Skin of body (tissue), 2 donors: ENCODE results near the gene RUBCN. TPM values are rescaled to one million over a fixed set of nuclear protein-coding genes. Genes with fewer than 3 reads are reported as not detected.
"Not testable (repeated sequence)": the region's sequence is repeated elsewhere in the genome, so short reads cannot be mapped to it uniquely, and the experiment has no call there.

Experiments used
- DNase-seq: peaks from one replicate; lab custom pipeline; 2025; lab: John Stamatoyannopoulos, UW
- total RNA-seq: library from RNA; depleted of rRNA; stranded (reverse); fragments of >200 nt; gene quantifications from one replicate; pipeline ENCODE4 v1.2.3, GENCODE V29; 2014

RUBCN gene
- total RNA-seq, 1 donor from 2014 or later: 12.1 TPM

DNA sequence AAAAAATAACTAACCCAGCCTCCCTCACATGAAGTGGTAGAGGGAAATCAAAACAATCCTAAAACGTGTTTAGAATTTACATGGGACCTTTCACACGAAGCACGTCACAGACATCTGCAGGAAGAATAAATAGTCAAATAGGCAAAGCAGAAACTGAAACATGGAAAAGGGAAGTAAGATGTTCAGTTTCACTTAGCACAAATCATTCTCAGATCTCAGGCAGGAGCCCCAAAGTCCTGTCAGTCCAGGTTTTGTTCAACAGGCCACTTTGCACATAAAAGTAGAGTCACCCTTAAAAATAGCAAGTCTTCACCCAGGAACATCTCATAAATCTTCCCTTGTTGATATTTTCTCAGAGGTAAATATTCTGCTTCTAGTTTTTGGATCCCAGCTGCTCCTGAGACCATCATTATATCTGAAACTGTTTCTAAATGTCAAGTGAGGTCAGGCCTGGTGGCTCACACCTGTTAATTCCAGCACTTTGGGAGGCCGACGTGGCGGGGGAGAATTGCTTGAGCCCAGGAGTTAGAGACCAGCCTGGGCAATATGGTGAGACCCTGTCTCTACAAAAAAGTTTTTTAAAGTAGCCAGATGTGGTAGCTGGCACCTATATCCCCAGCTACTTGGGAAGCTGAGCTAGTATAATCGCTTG is 1.9 kb downstream of the RUBCN start:
- DNase-seq: no peak

- no peak for DNase-seq
These were observed 3.7 kb downstream of the RUBCN start for GRCh38 chr3:197733042-197733441.

DNA sequence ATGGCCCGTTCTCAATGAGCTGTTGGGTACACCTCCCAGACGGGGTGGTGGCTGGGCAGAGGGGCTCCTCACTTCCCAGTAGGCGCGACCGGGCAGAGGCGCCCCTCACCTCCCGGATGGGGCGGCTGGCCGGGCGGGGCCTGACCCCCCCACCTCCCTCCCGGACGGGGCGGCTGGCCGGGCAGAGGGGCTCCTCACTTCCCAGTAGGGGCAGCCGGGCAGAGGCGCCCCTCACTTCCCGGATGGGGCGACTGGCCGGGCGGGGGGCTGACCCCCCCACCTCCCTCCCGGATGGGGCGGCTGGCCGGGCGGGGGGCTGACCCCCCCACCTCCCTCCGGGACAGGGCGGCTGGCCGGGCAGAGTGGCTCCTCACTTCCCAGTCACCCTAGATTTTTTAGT is 5.2 kb downstream of the RUBCN start:
- DNase-seq: not testable (repeated sequence)

DNA sequence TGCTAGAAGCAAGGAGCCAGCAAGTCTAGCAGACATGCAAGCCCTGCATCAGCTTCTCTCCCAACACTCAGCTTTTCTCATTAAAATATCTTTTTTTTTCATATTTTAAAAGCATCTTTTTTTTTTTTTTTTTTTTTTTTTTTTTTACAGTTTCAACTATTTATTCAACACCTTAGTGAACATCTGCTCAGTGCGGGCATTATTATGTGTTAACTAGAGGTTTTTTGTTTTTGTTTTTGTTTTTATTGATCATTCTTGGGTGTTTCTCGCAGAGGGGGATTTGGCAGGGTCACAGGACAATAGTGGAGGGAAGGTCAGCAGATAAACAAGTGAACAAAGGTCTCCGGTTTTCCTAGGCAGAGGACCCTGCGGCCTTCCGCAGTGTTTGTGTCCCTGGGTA is 5.9 kb downstream of the RUBCN start:
- DNase-seq: not testable (repeated sequence)

DNA sequence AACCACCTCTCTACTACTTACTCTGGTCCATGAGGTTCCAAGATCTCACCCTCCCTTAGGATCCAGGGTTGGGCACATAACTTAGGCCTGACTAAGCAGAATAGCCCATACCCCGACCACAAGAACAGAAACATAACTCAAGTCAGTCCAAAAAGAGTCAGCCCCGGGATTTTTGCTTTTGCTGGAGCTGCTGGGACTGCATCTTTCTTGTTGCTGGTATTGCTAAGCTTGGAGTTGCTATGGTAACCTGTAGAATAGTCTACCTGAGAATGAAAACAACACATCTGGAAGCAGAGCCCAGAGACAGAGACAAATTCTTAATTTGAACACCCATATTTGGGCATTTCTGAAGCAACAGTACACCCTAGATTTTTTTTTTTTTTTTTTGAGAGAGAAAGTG is 6.5 kb downstream of the RUBCN start:
- no peak for DNase-seq

- no peak for DNase-seq
These were observed 8.2 kb downstream of the RUBCN start for GRCh38 chr3:197728487-197728886.

- not testable (repeated sequence) for DNase-seq
These were observed 8.8 kb downstream of the RUBCN start for GRCh38 chr3:197727878-197728277.

DNA sequence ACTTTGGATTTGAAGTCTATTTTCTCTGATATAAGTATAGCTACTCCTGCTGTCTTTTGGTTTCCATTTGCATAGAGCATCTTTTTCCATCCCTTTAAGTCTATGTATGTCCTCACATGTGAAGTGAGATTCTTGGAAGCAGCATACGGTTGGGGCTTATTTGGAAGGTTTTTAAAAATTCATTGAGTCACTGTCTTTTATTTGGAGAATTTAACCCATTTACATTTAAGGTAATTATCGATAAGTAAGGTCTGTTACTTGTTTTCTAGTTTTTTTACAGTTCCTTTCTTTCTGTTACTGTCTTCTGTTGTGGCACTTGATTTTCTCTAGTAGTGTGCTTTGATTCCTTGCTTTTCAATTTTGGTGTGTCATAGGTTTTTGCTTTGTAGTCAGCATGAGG is 14.0 kb downstream of the RUBCN start:
- no peak for DNase-seq

DNA sequence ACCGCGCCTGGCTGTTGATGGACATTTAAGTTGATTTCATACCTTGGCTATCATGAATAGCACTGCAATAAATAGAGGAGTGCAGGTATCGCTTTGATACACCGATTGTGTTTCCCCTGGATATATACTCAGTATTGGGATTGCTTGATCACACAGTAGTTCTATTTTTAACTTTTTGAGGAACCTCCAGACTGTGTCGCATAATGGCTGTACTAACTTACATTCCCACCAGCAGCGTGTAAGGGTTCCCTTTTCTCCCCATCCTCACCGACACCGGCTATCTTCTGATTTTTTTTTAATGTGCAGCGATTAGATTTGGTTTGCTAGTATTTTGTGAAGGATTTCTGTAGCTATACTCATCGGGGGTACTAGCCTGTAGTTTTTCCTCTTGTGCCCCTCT is 16.0 kb downstream of the RUBCN start:
- no peak for DNase-seq

DNA sequence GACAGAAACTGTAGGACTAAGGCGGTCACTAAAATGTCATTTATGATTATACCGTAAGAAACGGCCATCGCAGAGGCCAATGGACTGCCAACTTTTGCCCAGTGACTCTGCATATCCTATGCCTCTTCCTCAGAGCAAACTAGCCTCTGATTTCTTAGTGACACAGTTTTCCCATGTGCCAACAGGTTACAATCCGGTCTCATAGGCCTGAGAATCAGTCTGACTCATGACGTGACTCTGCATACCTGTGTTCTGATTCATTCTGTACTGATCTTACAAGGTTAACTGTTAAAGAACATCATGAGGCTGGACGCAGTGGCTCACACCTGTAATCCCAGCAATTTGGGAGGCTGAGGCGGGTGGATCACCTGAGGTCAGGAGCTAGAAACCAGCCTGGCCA is 17.8 kb downstream of the RUBCN start:
- no peak for DNase-seq

GRCh38 chr3:197714251-197714650 is 22.5 kb downstream of the RUBCN start:
- DNase-seq: no peak

DNA sequence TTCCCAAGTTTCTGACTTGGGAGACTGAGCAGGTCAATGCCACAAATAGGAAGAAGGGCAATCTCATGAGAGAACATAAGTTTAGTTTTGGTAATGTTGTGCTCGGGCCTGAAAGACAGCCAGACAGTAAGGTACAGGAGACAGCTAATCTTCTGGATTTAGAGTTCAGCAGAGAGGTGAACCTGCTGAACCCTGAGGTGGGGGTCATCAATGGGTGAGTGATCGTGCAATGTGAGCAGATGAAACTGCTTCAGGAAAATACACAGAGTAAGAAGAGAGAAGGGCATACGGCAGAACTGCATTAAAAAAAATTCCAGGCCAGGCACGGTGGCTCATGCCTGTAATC is 23.3 kb downstream of the RUBCN start:
- no peak for DNase-seq

- DNase-seq: peak; percentile 87
These were observed 24.6 kb downstream of the RUBCN start for GRCh38 chr3:197711973-197712707.

DNA sequence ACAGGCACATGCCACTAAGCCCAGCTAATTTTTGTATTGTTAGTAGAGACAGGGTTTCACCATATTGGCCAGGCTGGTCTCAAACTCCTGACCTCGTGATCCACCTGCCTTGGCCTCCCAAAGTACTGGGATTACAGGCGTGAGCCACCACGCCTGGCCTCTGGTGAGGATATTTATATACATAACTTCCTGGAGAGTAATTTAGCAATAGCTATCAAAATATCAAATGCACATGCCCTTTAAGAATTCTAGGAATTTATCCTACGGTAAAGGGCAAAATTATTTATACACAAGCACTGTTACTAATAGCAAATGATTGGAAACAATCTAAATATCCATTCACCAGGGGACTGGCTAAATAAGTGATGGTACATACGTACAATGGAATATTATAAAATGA is 25.7 kb downstream of the RUBCN start:
- DNase-seq: not testable (repeated sequence)

DNA sequence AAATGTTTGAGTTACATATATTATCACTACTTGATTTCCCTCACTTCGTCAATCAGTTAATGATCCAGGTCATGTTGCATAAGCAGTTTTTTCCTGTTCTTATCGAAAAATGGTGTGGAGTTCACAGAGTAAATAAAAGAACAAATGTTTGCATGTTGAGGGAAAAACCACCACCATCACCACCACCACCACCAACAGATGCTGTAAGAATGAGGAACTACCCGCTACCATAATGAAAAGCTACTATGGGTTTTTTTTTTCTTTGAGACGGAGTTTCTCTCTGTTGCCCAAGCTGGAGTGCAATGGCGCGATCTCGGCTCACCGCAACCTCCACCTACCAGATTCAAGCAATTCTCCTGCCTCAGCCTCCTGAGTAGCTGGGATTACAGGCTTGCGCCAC is 27.6 kb downstream of the RUBCN start:
- no peak for DNase-seq

- DNase-seq: no peak
These were observed 30.0 kb downstream of the RUBCN start for GRCh38 chr3:197706658-197707057.

DNA sequence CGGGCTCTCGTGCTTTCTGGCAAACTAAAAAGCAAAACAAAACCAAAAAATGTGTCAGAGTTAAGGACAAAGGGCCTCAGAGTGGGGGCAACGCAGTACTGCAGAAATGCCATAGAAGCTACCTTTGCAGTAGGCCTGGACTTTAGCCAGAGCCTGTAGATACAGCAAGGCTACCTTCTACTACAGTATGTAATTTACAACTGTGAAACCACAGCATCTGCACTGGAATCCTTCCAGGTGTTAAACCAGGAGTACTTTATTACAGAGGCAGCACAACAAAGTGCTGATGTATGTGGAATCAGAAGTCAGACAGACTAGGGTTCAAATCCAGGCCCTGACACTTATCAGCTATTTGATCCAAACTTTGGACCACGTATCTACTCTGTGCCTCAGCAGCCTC is 34.9 kb downstream of the RUBCN start:
- DNase-seq: no peak

- no peak for DNase-seq
These were observed 36.6 kb downstream of the RUBCN start for GRCh38 chr3:197700095-197700494.

DNA sequence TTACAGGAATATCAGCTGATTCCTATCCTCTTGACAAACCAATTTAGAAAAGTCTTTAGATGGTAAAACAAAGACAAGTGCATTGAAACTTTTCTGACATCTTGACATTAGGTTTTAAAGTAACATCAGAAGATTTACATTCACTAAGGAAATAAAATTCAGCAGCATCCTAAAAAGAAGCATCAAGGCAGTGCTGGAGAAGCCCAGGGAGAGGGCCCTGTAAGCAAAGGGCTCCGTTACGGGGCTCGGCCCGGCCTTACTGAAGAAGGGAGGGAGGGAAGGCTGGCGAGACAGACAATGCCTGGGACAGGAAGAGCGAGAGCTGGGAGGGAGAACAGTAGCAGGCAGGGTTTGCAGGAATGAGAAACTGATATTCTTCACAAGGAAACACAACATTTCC is 39.3 kb downstream of the RUBCN start:
- DNase-seq: no peak

- no peak for DNase-seq
These were observed 42.5 kb downstream of the RUBCN start for GRCh38 chr3:197694251-197694650.

DNA sequence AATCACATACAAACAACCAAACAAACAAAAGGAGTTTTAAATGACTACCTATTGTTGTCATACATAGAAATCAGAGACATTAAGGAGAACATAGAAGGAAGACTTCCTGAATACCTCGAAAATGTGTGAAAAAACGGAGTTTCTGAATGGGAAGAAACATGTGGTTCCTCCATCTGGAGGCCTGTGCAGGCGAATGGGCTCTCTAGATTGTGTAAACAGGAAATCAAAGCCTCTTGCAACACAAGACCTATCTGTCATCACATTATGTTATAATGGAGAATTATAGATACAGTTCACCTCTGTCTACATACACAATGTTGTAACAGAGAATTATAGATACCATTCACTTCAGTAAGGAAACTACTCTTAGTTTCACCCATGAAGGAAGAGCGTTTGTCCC is 44.1 kb downstream of the RUBCN start:
- DNase-seq: no peak

DNA sequence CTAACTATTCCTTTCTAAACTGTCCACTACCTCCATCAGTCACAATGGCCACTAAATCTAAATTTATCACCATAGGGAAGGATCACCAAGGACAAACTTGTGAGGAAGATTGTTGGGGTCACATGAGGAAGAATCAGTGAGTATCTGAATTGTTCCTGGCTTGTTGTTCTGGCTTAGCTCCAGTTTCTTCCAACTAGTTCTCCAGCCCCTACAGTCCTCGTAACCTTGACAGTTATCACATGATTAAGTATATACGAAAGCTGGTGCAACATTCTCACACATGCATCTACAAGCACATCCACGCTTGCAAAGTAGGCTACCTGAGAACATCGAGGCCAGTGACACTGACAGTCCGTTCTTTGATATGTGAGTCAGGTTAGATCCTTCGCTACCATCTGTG is 46.0 kb downstream of the RUBCN start:
- DNase-seq: no peak

DNA sequence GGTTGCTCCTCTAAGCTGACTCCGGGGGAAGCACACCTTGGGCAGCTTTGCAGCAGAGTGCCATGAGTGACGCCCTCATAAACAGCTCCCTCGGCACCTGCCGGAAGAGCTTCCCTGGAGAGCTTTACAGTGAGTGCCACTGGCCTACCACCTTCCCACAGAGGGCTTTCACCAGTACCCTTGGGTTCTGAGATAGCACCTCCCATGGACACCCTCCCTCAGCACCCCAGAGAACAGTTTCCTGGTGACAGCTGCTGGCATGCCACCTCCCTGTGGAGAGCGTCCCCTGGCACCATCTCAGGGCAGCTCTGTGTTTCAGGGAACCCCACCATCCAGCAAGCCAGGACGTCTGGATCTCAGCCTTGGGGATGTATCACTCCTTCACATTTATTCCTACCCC is 49.1 kb downstream of the RUBCN start:
- DNase-seq: no peak
